ENCODE data around the gene GABRA1. TPM values are rescaled to one million over a fixed set of nuclear protein-coding genes. Genes with fewer than 3 reads are reported as not detected.

The GABRA1 gene
- total RNA-seq, 1 donor from 2014 or later: 0.19 TPM

GRCh38 chr5:161850491-161850890, 2.6 kb downstream of the GABRA1 start:
- TF ChIP-seq, protein P1, sequence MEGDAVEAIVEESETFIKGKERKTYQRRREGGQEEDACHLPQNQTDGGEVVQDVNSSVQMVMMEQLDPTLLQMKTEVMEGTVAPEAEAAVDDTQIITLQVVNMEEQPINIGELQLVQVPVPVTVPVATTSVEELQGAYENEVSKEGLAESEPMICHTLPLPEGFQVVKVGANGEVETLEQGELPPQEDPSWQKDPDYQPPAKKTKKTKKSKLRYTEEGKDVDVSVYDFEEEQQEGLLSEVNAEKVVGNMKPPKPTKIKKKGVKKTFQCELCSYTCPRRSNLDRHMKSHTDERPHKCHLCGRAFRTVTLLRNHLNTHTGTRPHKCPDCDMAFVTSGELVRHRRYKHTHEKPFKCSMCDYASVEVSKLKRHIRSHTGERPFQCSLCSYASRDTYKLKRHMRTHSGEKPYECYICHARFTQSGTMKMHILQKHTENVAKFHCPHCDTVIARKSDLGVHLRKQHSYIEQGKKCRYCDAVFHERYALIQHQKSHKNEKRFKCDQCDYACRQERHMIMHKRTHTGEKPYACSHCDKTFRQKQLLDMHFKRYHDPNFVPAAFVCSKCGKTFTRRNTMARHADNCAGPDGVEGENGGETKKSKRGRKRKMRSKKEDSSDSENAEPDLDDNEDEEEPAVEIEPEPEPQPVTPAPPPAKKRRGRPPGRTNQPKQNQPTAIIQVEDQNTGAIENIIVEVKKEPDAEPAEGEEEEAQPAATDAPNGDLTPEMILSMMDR (IDR thresholded peaks at IDR 0.05; ENCODE audit: unreplicated experiment): no peak
- H3K36me3 Mint-ChIP-seq (ENCODE audit: insufficient read depth): no peaks in the 10 kb centered on the region
- H3K27me3 Mint-ChIP-seq: peaks cover 41% of the 10 kb centered on the region
- no peak for DNase-seq (ENCODE audit: low spot score, unreplicated experiment)
- no peak overlapping the region for H3K4me3 Mint-ChIP-seq (ENCODE audit: low read depth)
- no peak overlapping the region for H3K27ac Mint-ChIP-seq
- H3K4me1 Mint-ChIP-seq (ENCODE audit: low read depth): peaks cover 23% of the 10 kb centered on the region
- no peaks in the 10 kb centered on the region for H3K9me3 Mint-ChIP-seq (ENCODE audit: low read depth)

DNA sequence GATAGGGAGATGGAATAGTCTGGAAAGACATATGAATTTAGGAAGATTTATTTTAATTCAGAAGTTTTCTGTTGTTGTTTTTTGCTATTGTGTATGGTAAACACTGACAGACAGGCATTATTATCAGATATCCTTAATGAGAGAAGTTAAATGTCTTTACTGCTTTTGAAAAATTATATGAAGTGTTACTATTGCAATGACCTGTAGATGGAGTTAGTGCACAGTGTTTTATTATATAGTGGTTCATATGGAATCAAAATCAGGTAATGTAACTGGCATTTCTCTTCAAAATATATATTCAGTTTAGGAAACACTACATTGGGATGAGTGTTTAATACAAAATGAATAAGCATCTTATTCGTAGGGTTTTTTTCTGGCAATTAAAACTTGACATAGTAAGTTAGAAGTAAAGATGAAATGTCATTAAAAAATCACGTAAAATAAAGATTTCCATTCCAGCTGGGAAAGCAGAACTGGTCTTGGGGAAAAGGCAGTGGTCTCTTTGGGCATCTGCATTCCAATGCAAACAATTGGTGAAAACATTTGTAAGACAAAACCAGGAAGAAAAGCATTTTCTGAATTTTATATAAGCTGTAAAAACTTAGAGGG, 3.9 kb downstream of the GABRA1 start:
- TF ChIP-seq, protein P1 (IDR thresholded peaks at IDR 0.05; ENCODE audit: unreplicated experiment): peak; percentile 54
- H3K27ac Mint-ChIP-seq: no peak overlapping the region
- peaks cover 37% of the 10 kb centered on the region for H3K27me3 Mint-ChIP-seq
- DNase-seq (ENCODE audit: low spot score, unreplicated experiment): no peak
- H3K36me3 Mint-ChIP-seq (ENCODE audit: insufficient read depth): no peaks in the 10 kb centered on the region
- H3K4me1 Mint-ChIP-seq (ENCODE audit: low read depth): peaks cover 23% of the 10 kb centered on the region
- no peak overlapping the region for H3K4me3 Mint-ChIP-seq (ENCODE audit: low read depth)
- no peaks in the 10 kb centered on the region for H3K9me3 Mint-ChIP-seq (ENCODE audit: low read depth)

- H3K4me1 Mint-ChIP-seq (ENCODE audit: low read depth): no peaks in the 10 kb centered on the region
- DNase-seq (ENCODE audit: low spot score, unreplicated experiment): no peak
- TF ChIP-seq, protein P1 (IDR thresholded peaks at IDR 0.05; ENCODE audit: unreplicated experiment): no peak
- H3K9me3 Mint-ChIP-seq (ENCODE audit: low read depth): no peaks in the 10 kb centered on the region
- no peak overlapping the region for H3K4me3 Mint-ChIP-seq (ENCODE audit: low read depth)
- H3K36me3 Mint-ChIP-seq (ENCODE audit: insufficient read depth): no peaks in the 10 kb centered on the region
- no peak overlapping the region for H3K27ac Mint-ChIP-seq
- peaks cover 3% of the 10 kb centered on the region for H3K27me3 Mint-ChIP-seq
Observed at GRCh38 chr5:161857358-161857757, 9.4 kb downstream of the GABRA1 start.

DNA sequence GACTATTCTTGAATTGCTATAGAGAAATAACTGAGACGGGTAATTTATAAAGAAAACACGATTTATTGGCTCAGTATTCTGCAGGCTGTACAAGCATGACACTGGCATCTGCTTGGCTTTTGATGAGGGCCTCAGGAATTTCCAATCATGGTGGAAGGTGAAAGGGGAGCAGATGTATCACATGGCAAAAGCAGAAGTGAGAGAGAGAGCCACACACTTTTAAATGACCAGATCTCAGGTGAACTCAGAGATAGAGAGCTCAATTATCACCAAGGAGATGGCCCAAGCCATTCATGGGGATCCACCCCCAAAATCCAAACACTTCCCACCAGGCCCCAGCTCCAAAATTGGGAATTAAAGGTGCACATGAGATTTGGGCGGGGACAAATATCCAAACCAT, 15.3 kb downstream of the GABRA1 start:
- no peaks in the 10 kb centered on the region for H3K9me3 Mint-ChIP-seq (ENCODE audit: low read depth)
- no peak overlapping the region for H3K27ac Mint-ChIP-seq
- no peaks in the 10 kb centered on the region for H3K4me1 Mint-ChIP-seq (ENCODE audit: low read depth)
- TF ChIP-seq, protein P1 (IDR thresholded peaks at IDR 0.05; ENCODE audit: unreplicated experiment): no peak
- no peaks in the 10 kb centered on the region for H3K27me3 Mint-ChIP-seq
- no peak for DNase-seq (ENCODE audit: low spot score, unreplicated experiment)
- no peak overlapping the region for H3K4me3 Mint-ChIP-seq (ENCODE audit: low read depth)
- no peaks in the 10 kb centered on the region for H3K36me3 Mint-ChIP-seq (ENCODE audit: insufficient read depth)

- H3K4me1 Mint-ChIP-seq (ENCODE audit: low read depth): no peaks in the 10 kb centered on the region
- no peaks in the 10 kb centered on the region for H3K27me3 Mint-ChIP-seq
- no peak overlapping the region for H3K27ac Mint-ChIP-seq
- no peak overlapping the region for H3K4me3 Mint-ChIP-seq (ENCODE audit: low read depth)
- no peaks in the 10 kb centered on the region for H3K9me3 Mint-ChIP-seq (ENCODE audit: low read depth)
- no peak for DNase-seq (ENCODE audit: low spot score, unreplicated experiment)
- no peaks in the 10 kb centered on the region for H3K36me3 Mint-ChIP-seq (ENCODE audit: insufficient read depth)
- TF ChIP-seq, protein P1 (IDR thresholded peaks at IDR 0.05; ENCODE audit: unreplicated experiment): no peak
Observed at GRCh38 chr5:161863811-161864210, 15.9 kb downstream of the GABRA1 start.
